Measurements from ENCODE around the gene NPAS3.

GRCh38 chr14:33802737-33803136, 864.1 kb downstream of the NPAS3 start:
- TF ChIP-seq MAX (IDR thresholded peaks at IDR 0.05) (no peak), CTCF (IDR thresholded peaks at IDR 0.05; ENCODE audit: low read depth, low read length, missing input control) (no peak), GABPA (IDR thresholded peaks at IDR 0.05 in 1 of 2, conservative IDR thresholded peaks at IDR 0.05 in 1 of 2) (no peak), TAF1 (conservative IDR thresholded peaks at IDR 0.05) (no peak), SP1 (IDR thresholded peaks at IDR 0.05) (no peak), REST (IDR thresholded peaks at IDR 0.05) (no peak), RXRA (IDR thresholded peaks at IDR 0.05) (no peak), EGR1 (IDR thresholded peaks at IDR 0.05; ENCODE audit: low read depth in 2 of 2) (no peak), JUND (IDR thresholded peaks at IDR 0.05) (no peak), RAD21 (IDR thresholded peaks at IDR 0.05) (no peak), YY1 (IDR thresholded peaks at IDR 0.05) (no peak)

Data from liver (tissue), 3 donors.